GM12892 (cell line): ENCODE data around the gene GOLGA7B.

Source experiments
- POLR2A ChIP-seq: IDR thresholded peaks from 2 replicates; pipeline ENCODE4 v1.6.1; 2011; ENCODE audit warnings: low read depth, low read length, control low read depth
- POLR2AphosphoS5 ChIP-seq: IDR thresholded peaks from 2 replicates; pipeline ENCODE4 v1.6.1; 2011; ENCODE audit warnings: low read depth, low read length, control low read depth

GRCh38 chr10:97891497-97892167 lies 42.0 kb downstream of the GOLGA7B start:
- TF ChIP-seq POLR2A (no peak), POLR2AphosphoS5 (no peak)
